Nephron (organoid): ENCODE measurements around the gene RASA3.

Source experiments
- H3K27ac Mint-ChIP-seq, 3 experiments: 2 replicates each; pipeline ENCODE4 v1.8.0; 2020; ENCODE audit warnings: mixed read lengths in 3 of 3, mild to moderate bottlenecking in 2 of 3, moderate library complexity in 1 of 3
- H3K27me3 Mint-ChIP-seq: 2 replicates; pipeline ENCODE4 v1.8.0; 2021; ENCODE audit warnings: low read depth, mild to moderate bottlenecking, moderate library complexity, mixed read lengths
- H3K36me3 Mint-ChIP-seq: 2 replicates; pipeline ENCODE4 v1.8.0; 2020; ENCODE audit warnings: low read depth, mixed read lengths
- H3K4me1 Mint-ChIP-seq: 2 replicates; pipeline ENCODE4 v1.8.0; 2020; ENCODE audit warnings: mixed read lengths
- H3K4me3 Mint-ChIP-seq, 3 experiments: 2 replicates each; pipeline ENCODE4 v1.8.0; 2020; ENCODE audit warnings: mild to moderate bottlenecking in 3 of 3, mixed read lengths in 3 of 3, moderate library complexity in 2 of 3
- H3K9me3 Mint-ChIP-seq: 2 replicates; pipeline ENCODE4 v1.8.0; 2020; ENCODE audit warnings: mixed read lengths
- CTCF ChIP-seq, 3 experiments: fragments of 200-600 bp; sonication (generic); IDR thresholded peaks; one replicate each; pipeline ENCODE4 v1.5.0; 2021; ENCODE audit warnings: antibody characterized with exemption in 3 of 3; ENCODE audit not compliant: unreplicated experiment in 3 of 3

The RASA3 gene

GRCh38 chr13:113968463-113969310 is 163.7 kb downstream of the RASA3 start:
- Mint-ChIP-seq H3K9me3 (no peaks in the 10 kb centered on the region), H3K27me3 (no peaks in the 10 kb centered on the region), H3K4me1 (no peaks in the 10 kb centered on the region), H3K36me3 (no peaks in the 10 kb centered on the region), H3K4me3 (no peak overlapping the region), H3K27ac (no peak overlapping the region)
- no peak for TF ChIP-seq CTCF (IDR thresholded peaks at IDR 0.05; ENCODE audit: unreplicated experiment in 3 of 3)

- H3K4me3 Mint-ChIP-seq: no peak overlapping the region
- no peaks in the 10 kb centered on the region for H3K27me3 Mint-ChIP-seq
- no peaks in the 10 kb centered on the region for H3K36me3 Mint-ChIP-seq
- TF ChIP-seq CTCF (IDR thresholded peaks at IDR 0.05; ENCODE audit: unreplicated experiment in 3 of 3): no peak
- H3K9me3 Mint-ChIP-seq: no peaks in the 10 kb centered on the region
- H3K27ac Mint-ChIP-seq: no peak overlapping the region
- no peaks in the 10 kb centered on the region for H3K4me1 Mint-ChIP-seq
Observed at GRCh38 chr13:113967729-113968462, 164.5 kb downstream of the RASA3 start.

GRCh38 chr13:113967206-113967720 is 165.2 kb downstream of the RASA3 start:
- Mint-ChIP-seq H3K27ac (no peak overlapping the region), H3K4me1 (no peaks in the 10 kb centered on the region), H3K9me3 (no peaks in the 10 kb centered on the region), H3K4me3 (no peak overlapping the region), H3K36me3 (no peaks in the 10 kb centered on the region), H3K27me3 (no peaks in the 10 kb centered on the region)
- TF ChIP-seq CTCF (IDR thresholded peaks at IDR 0.05; ENCODE audit: unreplicated experiment in 3 of 3): no peak

- Mint-ChIP-seq H3K27ac (no peak overlapping the region), H3K4me3 (no peak overlapping the region), H3K36me3 (peaks cover 4% of the 10 kb centered on the region), H3K9me3 (peaks cover 7% of the 10 kb centered on the region), H3K27me3 (no peaks in the 10 kb centered on the region), H3K4me1 (no peaks in the 10 kb centered on the region)
- no peak for TF ChIP-seq CTCF (IDR thresholded peaks at IDR 0.05; ENCODE audit: unreplicated experiment in 3 of 3)
Observed at GRCh38 chr13:113965968-113966884, 166.2 kb downstream of the RASA3 start.

GRCh38 chr13:113965383-113965874 is 167.0 kb downstream of the RASA3 start:
- peaks cover 5% of the 10 kb centered on the region for H3K36me3 Mint-ChIP-seq
- no peak overlapping the region for H3K27ac Mint-ChIP-seq
- no peaks in the 10 kb centered on the region for H3K27me3 Mint-ChIP-seq
- H3K4me1 Mint-ChIP-seq: no peaks in the 10 kb centered on the region
- no peak overlapping the region for H3K4me3 Mint-ChIP-seq
- peaks cover 9% of the 10 kb centered on the region for H3K9me3 Mint-ChIP-seq
- no peak for TF ChIP-seq CTCF (IDR thresholded peaks at IDR 0.05; ENCODE audit: unreplicated experiment in 3 of 3)
